Stomach (tissue), 9 donors: ENCODE data around the gene CHD9. TPM values are rescaled to one million over a fixed set of nuclear protein-coding genes. Genes with fewer than 3 reads are reported as not detected.
"Not testable (repeated sequence)": the region's sequence is repeated elsewhere in the genome, so short reads cannot be mapped to it uniquely, and the experiment has no call there.

Experiments
- DNase-seq, 2 donors: peaks; one replicate each; pipeline versions ENCODE4 v3.0.0 to v3.0.0-alpha.2; 2013 to 2019
- H3K27ac ChIP-seq, 5 donors: fragments of 200-600 bp in 4 of 5; sonication (generic) in 4 of 5; one replicate each; pipeline ENCODE4 v1.5.1; 2013 to 2019; ENCODE audit warnings: mild to moderate bottlenecking in 1 of 5, moderate library complexity in 1 of 5
- H3K27me3 ChIP-seq, 3 donors: fragments of 200-600 bp; sonication (generic); one replicate each; pipeline ENCODE4 v1.5.1; 2017 to 2019; ENCODE audit warnings: mixed run types in 1 of 3
- H3K36me3 ChIP-seq, 4 donors: fragments of 200-600 bp; sonication (generic); 1 replicate in 3 of 4; 2 replicates in 1 of 4; pipeline ENCODE4 v1.5.1; 2016 to 2019
- H3K4me1 ChIP-seq, 4 donors: fragments of 200-600 bp; sonication (generic); one replicate each; pipeline ENCODE4 v1.5.1; 2016 to 2019
- H3K4me3 ChIP-seq, 4 donors: fragments of 200-600 bp; sonication (generic) in 3 of 4; one replicate each; pipeline ENCODE4 v1.5.1; 2016 to 2019; ENCODE audit warnings: mild to moderate bottlenecking in 1 of 4
- H3K9me3 ChIP-seq, 4 donors: fragments of 200-600 bp; sonication (generic); one replicate each; pipeline ENCODE4 v1.5.1; 2016 to 2019
- EP300 ChIP-seq: sonication (generic); formaldehyde crosslinking; IDR thresholded peaks from one replicate; pipeline ENCODE4 v1.6.1; 2017; ENCODE audit warnings: antibody characterized with exemption
- POLR2A ChIP-seq, 4 donors: fragments of 450-650 bp; IDR thresholded peaks; one replicate each; pipeline ENCODE4 v1.6.1; 2016; ENCODE audit warnings: antibody characterized with exemption in 4 of 4, control low read depth in 2 of 4, mild to moderate bottlenecking in 1 of 4, moderate library complexity in 1 of 4
- POLR2AphosphoS5 ChIP-seq, 3 donors: sonication (generic); formaldehyde crosslinking; IDR thresholded peaks; one replicate each; pipeline ENCODE4 v1.6.1; 2016; ENCODE audit warnings: antibody characterized with exemption in 3 of 3
- WGBS, 5 donors: extraction: QIAGEN DNeasy Blood & Tissue Kit in 3 of 5; methylation state at CpG; one replicate each; pipeline versions ENCODE4 v1.1.5 to v1.1.7; 2013 to 2018; 5-methylcytosine and 5-hydroxymethylcytosine counted together
- intact Hi-C: fragments of 100-400 bp; cut with DNase I; formaldehyde crosslinking; loops from one replicate; pipeline ENCODE4 v1.15.1; 2023; ENCODE audit warnings: low total_unique reads
- polyA plus RNA-seq, 3 donors: library from polyadenylated mRNA; stranded (reverse); fragments of 200-250 nt; gene quantifications; one replicate each; pipeline ENCODE4 v1.2.3, GENCODE V29; 2013
- total RNA-seq, 5 donors: library from RNA; depleted of rRNA; stranded (reverse); fragments of >200 nt; gene quantifications; one replicate each; pipeline versions ENCODE4 v1.1.0 to v1.2.3, GENCODE V29; 2014 to 2016
- TF ChIP-seq, protein P1 (sequence below), 7 experiments: fragments of 450-650 bp in 4 of 7; fragments of 200-600 bp in 3 of 7; sonication (generic) in 3 of 7; IDR thresholded peaks; one replicate each; pipeline ENCODE4 v1.5.1; 2016 to 2019; ENCODE audit warnings: antibody characterized with exemption in 7 of 7, control low read depth in 2 of 7, mild to moderate bottlenecking in 1 of 7
- donor health status: healthy with polysubstance abuse.
- donor health status: Bipolar disorder and iron deficiency.
- donor health status: healthy.

The CHD9 gene
- total and polyA plus RNA-seq, 8 donors, result 8.1 to 224 (median 29.4) TPM

DNA sequence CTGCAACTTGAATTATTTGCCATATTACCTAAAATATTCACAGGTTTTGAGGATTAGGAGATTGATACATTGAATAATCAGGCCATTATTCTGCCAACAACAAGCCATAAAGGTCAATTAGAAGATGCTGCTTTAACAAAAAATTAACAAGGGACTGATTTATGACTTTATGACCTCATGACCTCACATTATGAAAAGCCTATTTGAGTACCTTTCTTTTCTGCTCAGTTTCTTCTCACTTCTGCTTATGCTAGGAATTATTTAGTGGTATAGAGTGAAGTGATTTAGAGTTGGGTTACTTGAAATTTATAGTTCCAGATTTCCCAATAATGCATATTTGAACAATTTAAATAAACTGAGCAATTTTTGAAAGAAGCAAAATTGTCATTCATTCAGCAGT, 121.6 kb downstream of the CHD9 start:
- H3K36me3 ChIP-seq, result peaks cover 0 to 12% (median 3%) of the 10 kb centered on the region in 4 donors
- H3K27ac ChIP-seq, result no peak overlapping the region
- H3K27me3 ChIP-seq, result no peaks in the 10 kb centered on the region
- no peak overlapping the region for H3K4me3 ChIP-seq
- TF ChIP-seq EP300 (no peak), POLR2AphosphoS5 (IDR thresholded peaks at IDR 0.05) (no peak), POLR2A (IDR thresholded peaks at IDR 0.05) (no peak)
- TF ChIP-seq, protein P1, sequence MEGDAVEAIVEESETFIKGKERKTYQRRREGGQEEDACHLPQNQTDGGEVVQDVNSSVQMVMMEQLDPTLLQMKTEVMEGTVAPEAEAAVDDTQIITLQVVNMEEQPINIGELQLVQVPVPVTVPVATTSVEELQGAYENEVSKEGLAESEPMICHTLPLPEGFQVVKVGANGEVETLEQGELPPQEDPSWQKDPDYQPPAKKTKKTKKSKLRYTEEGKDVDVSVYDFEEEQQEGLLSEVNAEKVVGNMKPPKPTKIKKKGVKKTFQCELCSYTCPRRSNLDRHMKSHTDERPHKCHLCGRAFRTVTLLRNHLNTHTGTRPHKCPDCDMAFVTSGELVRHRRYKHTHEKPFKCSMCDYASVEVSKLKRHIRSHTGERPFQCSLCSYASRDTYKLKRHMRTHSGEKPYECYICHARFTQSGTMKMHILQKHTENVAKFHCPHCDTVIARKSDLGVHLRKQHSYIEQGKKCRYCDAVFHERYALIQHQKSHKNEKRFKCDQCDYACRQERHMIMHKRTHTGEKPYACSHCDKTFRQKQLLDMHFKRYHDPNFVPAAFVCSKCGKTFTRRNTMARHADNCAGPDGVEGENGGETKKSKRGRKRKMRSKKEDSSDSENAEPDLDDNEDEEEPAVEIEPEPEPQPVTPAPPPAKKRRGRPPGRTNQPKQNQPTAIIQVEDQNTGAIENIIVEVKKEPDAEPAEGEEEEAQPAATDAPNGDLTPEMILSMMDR (IDR thresholded peaks at IDR 0.05), result no peak
- H3K4me1 ChIP-seq, result peaks cover 0 to 23% (median 8%) of the 10 kb centered on the region in 4 donors
- intact Hi-C loops, result no loop called here
- no peak for DNase-seq
- no peaks in the 10 kb centered on the region for H3K9me3 ChIP-seq

DNA sequence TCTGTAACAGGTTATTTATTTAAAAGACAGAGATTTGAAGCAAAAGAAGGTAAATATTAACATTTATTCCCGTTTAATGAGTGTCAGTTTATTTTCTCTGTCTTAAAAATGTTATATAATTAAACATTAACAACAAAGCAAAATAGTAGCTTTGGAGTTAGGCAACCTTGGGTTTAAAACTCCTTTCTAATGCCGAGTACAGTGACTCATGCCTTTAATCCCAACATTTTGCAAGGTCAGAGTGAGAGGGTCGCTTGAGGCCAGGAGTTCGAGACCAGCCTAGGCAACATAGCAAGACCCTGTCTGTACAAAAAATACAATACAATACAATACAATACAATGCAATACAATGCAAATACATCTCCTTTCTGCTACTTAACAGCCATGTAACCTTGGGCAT, 128.7 kb downstream of the CHD9 start:
- peaks cover 7 to 30% (median 20%) of the 10 kb centered on the region in 4 donors for H3K36me3 ChIP-seq
- intact Hi-C loops, result no loop called here
- TF ChIP-seq POLR2A (IDR thresholded peaks at IDR 0.05) (no peak), EP300 (no peak), POLR2AphosphoS5 (IDR thresholded peaks at IDR 0.05) (no peak)
- TF ChIP-seq, protein P1 (IDR thresholded peaks at IDR 0.05), result no peak
- WGBS, 5 donors, result 66 to 75% (median 68%) methylated on average over 4 of the region's 4 CpGs
- H3K4me3 ChIP-seq, result no peak overlapping the region
- no peak for DNase-seq
- peaks cover 0 to 5% (median 2%) of the 10 kb centered on the region in 4 donors for H3K4me1 ChIP-seq
- no peaks in the 10 kb centered on the region for H3K27me3 ChIP-seq
- no peak overlapping the region for H3K27ac ChIP-seq
- peaks cover 9 to 21% (median 11%) of the 10 kb centered on the region in 4 donors for H3K9me3 ChIP-seq

DNA sequence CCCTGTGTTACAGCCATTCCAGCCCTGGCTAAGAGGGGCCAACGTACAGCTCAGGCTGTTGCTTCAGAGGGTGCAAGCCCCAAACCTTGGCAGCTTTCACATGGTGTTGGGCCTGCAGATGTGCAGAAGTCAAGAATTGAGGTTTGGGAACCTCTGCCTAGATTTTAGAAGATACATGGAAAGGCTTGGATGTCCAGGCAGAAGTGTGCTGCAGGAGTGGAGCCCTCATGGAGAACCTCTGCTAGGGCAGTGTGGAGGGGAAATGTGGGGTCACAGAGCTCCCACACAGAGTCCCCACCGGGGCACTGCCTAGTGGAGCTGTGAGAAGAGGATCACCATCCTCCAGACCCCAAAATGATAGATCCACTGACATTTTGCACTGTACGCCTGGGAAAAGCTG, 130.9 kb downstream of the CHD9 start:
- H3K36me3 ChIP-seq, result peaks cover 7 to 26% (median 20%) of the 10 kb centered on the region in 4 donors
- DNase-seq, H3K4me3 ChIP-seq, H3K4me1 ChIP-seq, H3K27ac ChIP-seq, H3K27me3 ChIP-seq, intact Hi-C loops: not testable (repeated sequence)
- H3K9me3 ChIP-seq, result peaks cover 9 to 21% (median 11%) of the 10 kb centered on the region in 4 donors
- WGBS, 5 donors, result 89 to 98% (median 94%) methylated on average over 3 of the region's 3 CpGs

DNA sequence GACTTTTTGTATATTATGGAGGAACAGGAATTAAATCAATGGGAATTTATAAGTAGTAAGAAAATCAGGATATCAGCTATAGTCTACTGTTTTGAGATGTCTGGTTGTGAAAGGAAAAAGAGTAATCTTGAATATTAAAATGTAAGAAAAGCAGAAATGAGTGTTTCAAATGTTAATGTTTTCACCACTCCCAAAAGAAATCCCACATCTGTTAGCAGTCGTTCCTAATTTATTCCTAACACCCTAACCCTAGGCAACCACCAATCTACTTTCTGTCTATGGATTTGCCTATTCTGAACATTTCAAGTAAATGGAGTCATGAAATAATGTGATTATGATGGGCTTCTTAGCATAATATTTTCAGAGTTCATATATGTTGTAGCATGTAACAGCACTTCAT, 133.0 kb downstream of the CHD9 start:
- no peak overlapping the region for H3K4me3 ChIP-seq
- TF ChIP-seq POLR2AphosphoS5 (IDR thresholded peaks at IDR 0.05), result no peak
- TF ChIP-seq, protein P1 (IDR thresholded peaks at IDR 0.05), result no peak
- no peak for TF ChIP-seq POLR2A (IDR thresholded peaks at IDR 0.05)
- TF ChIP-seq EP300, result no peak
- H3K36me3 ChIP-seq, result peaks cover 7 to 24% (median 17%) of the 10 kb centered on the region in 4 donors
- WGBS, 5 donors, result 91 to 100% (median 95%) methylated on average over 1 of the region's 1 CpG
- H3K9me3 ChIP-seq, result peaks cover 9 to 21% (median 11%) of the 10 kb centered on the region in 4 donors
- intact Hi-C loops, result no loop called here
- peaks cover 0 to 13% (median 0%) of the 10 kb centered on the region in 4 donors for H3K4me1 ChIP-seq
- no peak overlapping the region for H3K27ac ChIP-seq
- H3K27me3 ChIP-seq, result no peaks in the 10 kb centered on the region
- DNase-seq, result no peak

DNA sequence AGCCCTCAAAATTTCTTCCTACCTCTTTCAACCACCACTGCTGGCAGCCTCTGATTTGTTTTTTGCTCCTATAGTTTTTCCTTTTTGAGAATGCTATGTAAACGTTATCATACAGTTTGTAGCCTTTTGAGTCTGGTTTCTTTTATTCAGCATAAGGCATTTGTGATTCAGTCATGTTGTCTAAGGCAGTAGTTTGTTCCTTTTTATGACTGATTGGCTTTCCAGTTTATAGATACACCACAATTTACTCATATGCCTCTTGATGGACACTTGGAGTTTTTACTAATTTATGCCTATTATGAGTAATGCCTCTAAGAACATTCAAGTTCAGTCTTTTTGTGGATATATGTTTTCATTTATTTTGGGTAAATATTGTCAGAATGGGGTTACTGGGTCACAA, 136.6 kb downstream of the CHD9 start:
- TF ChIP-seq POLR2A (IDR thresholded peaks at IDR 0.05) (no peak), EP300 (no peak), POLR2AphosphoS5 (IDR thresholded peaks at IDR 0.05) (no peak)
- TF ChIP-seq, protein P1 (IDR thresholded peaks at IDR 0.05), result no peak
- 49 to 71% (median 52%) methylated on average over 1 of the region's 1 CpG for WGBS, 5 donors
- no peak overlapping the region for H3K27ac ChIP-seq
- no peaks in the 10 kb centered on the region for H3K27me3 ChIP-seq
- H3K9me3 ChIP-seq, result peaks cover 0 to 3% (median 0%) of the 10 kb centered on the region in 4 donors
- DNase-seq, result no peak
- H3K4me3 ChIP-seq, result no peak overlapping the region
- peaks cover 0 to 4% (median 2%) of the 10 kb centered on the region in 4 donors for H3K36me3 ChIP-seq
- intact Hi-C loops, result no loop called here
- H3K4me1 ChIP-seq, result peaks cover 0 to 8% (median 1%) of the 10 kb centered on the region in 4 donors
